Calu3 (cell line): ENCODE data around the gene NDUFA3. TPM values are rescaled to one million over a fixed set of nuclear protein-coding genes. Genes with fewer than 3 reads are reported as not detected.

Experiments
- BruUV-seq: library from RNA; stranded (reverse); fragments of 400-500 nt; replicated peaks from 2 replicates; lab custom pipeline; 2021; lab: Mats Ljungman, UMichigan
- CTCF ChIA-PET: fragments of 300-600 bp; sonication (Branson Sonifier 250); formaldehyde crosslinking; loops from one replicate; lab custom pipeline; 2022; ENCODE audit warnings: antibody characterized with exemption; lab: Charles Lee
- DNase-seq: peaks from one replicate; pipeline ENCODE4 v3.0.0; 2022
- H3K27ac Mint-ChIP-seq: one replicate; pipeline ENCODE4 v1.8.0; 2022; ENCODE audit warnings: mixed read lengths; ENCODE audit not compliant: unreplicated experiment
- H3K27me3 Mint-ChIP-seq: one replicate; pipeline ENCODE4 v1.8.0; 2022; ENCODE audit warnings: mixed read lengths; ENCODE audit not compliant: unreplicated experiment
- H3K36me3 Mint-ChIP-seq: one replicate; pipeline ENCODE4 v1.8.0; 2022; ENCODE audit warnings: mild to moderate bottlenecking, moderate library complexity, mixed read lengths; ENCODE audit not compliant: insufficient read depth, unreplicated experiment
- H3K4me1 Mint-ChIP-seq: one replicate; pipeline ENCODE4 v1.8.0; 2022; ENCODE audit warnings: mild to moderate bottlenecking, low read depth, mixed read lengths; ENCODE audit not compliant: unreplicated experiment
- H3K4me3 Mint-ChIP-seq: one replicate; pipeline ENCODE4 v1.8.0; 2022; ENCODE audit warnings: mild to moderate bottlenecking, low read depth, moderate library complexity, mixed read lengths; ENCODE audit not compliant: unreplicated experiment
- H3K9me3 Mint-ChIP-seq: one replicate; pipeline ENCODE4 v1.8.0; 2022; ENCODE audit warnings: low read depth, mixed read lengths; ENCODE audit not compliant: unreplicated experiment
- intact Hi-C: fragments of 100-400 bp; cut with micrococcal nuclease; formaldehyde crosslinking; loops from one replicate; pipeline ENCODE4 v1.10.0; 2022; ENCODE audit not compliant: unreplicated experiment
- total RNA-seq: library from RNA; stranded (reverse); gene quantifications from 2 replicates; pipeline ENCODE4 v1.2.3, GENCODE V29; 2022
- TF ChIP-seq, protein P1 (sequence below): fragments of 200-600 bp; IDR thresholded peaks from one replicate; pipeline ENCODE4 v1.8.0; 2022; ENCODE audit warnings: antibody characterized with exemption; ENCODE audit not compliant: unreplicated experiment

Gene NDUFA3
- total RNA-seq, 1 experiment from 2014 or later, result 255 TPM

DNA sequence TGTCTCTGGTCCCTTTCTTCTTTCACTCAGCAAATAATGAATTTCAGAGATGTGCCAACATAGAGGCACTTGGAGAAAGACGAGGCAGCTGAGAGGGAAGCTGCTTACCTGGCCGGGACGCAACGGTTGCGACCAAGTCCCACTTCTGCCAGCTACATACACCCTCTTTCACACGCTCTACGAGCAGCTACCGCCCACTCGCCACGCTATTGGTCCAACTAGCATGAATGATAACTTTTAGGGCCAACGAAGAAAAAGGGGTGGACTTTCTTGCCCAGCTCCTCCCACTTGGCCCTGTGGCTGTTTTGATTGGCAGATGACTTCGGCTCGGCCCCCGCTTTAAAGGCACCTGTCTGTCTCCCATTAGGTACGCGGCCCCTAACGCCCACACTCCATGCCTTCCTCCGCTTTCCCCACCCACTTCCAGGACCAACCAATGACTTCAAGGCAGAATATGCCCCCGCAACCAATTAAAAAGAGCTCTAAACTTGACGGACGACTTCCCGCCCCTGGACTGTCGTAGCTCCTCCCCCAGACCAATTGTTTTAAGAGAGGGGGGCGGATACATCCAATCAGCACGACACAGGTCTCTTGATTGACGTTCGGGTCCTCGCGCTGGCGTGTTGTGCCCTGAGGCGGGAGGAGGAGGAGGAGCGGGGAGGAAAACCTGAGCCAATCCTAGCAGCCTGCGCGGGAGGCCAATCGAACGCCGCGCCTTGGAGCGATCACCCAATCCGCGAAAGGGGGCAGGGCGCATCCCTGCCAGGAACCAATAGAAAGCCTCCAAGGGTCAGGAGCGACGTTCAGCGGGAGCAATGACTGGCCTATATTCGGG lies 34.4 kb downstream of the NDUFA3 start:
- Mint-ChIP-seq H3K27me3 (peaks cover 13% of the 10 kb centered on the region), H3K4me1 (peaks cover 32% of the 10 kb centered on the region), H3K4me3 (peak overlapping the region; percentile 84), H3K9me3 (peaks cover 3% of the 10 kb centered on the region), H3K36me3 (peaks cover 61% of the 10 kb centered on the region), H3K27ac (peak overlapping the region; percentile 96)
- CTCF ChIA-PET, result interaction anchor here (0.5 to 1.7 kb wide), 16 partner anchors 10 to 344 kb away, joined by 3 to 12 read pairs (median 4); partner anchors contain the start of genes LENG1, MBOAT7, PRKCG and PRPF31
- BruUV-seq, result no TSS peak
- TF ChIP-seq, protein P1, sequence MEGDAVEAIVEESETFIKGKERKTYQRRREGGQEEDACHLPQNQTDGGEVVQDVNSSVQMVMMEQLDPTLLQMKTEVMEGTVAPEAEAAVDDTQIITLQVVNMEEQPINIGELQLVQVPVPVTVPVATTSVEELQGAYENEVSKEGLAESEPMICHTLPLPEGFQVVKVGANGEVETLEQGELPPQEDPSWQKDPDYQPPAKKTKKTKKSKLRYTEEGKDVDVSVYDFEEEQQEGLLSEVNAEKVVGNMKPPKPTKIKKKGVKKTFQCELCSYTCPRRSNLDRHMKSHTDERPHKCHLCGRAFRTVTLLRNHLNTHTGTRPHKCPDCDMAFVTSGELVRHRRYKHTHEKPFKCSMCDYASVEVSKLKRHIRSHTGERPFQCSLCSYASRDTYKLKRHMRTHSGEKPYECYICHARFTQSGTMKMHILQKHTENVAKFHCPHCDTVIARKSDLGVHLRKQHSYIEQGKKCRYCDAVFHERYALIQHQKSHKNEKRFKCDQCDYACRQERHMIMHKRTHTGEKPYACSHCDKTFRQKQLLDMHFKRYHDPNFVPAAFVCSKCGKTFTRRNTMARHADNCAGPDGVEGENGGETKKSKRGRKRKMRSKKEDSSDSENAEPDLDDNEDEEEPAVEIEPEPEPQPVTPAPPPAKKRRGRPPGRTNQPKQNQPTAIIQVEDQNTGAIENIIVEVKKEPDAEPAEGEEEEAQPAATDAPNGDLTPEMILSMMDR, result no peak
- DNase-seq, result peak; percentile 100
- intact Hi-C loops, result loop anchor here (1.0 kb wide), 1 partner anchor 22 kb away; the partner anchor contains the start of gene LENG1

DNA sequence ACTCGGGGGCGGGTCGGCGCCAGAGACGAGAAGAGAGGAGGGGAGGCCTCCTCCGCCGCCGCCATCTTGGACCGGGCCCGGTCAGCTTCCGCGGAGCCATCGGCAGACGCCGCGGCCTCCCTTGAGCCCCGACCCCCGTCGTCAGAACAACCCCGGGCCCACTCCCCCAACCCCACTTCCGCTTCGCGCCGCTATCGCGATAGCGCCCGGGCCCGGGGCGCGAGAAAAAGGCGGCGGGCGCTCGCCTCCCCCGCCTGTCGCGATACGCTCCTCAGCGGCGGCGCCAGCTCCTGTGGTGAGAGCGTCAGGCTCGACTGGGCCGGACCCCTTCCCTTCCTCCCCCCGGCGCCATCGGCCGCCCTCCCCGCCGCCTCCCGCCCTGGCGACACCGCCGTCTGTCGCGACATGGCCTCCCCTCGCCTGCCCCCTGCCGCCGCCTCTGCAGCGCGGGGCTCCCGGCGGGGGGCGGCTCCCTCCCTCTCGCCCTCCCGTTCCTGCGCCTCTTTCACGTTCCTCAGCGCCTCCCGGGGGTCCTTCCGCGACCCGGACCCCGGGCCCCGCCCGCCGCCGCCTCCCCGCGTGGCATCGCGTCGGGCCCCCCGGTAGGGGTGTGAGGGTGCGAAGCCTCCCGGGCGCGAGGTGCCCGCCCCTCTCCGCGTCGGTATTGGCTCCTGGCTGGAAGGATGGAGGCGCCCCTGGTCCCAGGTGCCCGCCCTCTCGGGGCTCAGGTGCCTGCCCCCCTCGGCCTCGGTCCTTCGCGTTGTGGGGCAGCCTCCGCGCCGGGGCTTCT lies 35.2 kb downstream of the NDUFA3 start, which contains the start of gene CNOT3:
Gene CNOT3 (plus strand): TSS at position 64 of the 790 bp plus-strand sequence. CDS start 5,217 bp downstream, outside the sequence.
- Mint-ChIP-seq H3K4me1 (peaks cover 34% of the 10 kb centered on the region), H3K27ac (peak within 1 kb of the TSS; percentile 97), H3K9me3 (peaks cover 3% of the 10 kb centered on the region), H3K36me3 (peaks cover 69% of the 10 kb centered on the region), H3K27me3 (peaks cover 13% of the 10 kb centered on the region), H3K4me3 (peak within 1 kb of the TSS; percentile 84)
- DNase-seq, result peak; percentile 46
- intact Hi-C loops, result loop anchor here (1.0 kb wide), 1 partner anchor 21 kb away; the partner anchor contains the start of gene LENG1
- BruUV-seq, result no TSS peak
- CTCF ChIA-PET, result interaction anchor here (1.0 to 1.7 kb wide), 9 partner anchors 14 to 345 kb away, joined by 3 to 12 read pairs (median 3); partner anchors contain the start of genes LENG1, MBOAT7, PRKCG and PRPF31
- TF ChIP-seq, protein P1, result peak; percentile 36

DNA sequence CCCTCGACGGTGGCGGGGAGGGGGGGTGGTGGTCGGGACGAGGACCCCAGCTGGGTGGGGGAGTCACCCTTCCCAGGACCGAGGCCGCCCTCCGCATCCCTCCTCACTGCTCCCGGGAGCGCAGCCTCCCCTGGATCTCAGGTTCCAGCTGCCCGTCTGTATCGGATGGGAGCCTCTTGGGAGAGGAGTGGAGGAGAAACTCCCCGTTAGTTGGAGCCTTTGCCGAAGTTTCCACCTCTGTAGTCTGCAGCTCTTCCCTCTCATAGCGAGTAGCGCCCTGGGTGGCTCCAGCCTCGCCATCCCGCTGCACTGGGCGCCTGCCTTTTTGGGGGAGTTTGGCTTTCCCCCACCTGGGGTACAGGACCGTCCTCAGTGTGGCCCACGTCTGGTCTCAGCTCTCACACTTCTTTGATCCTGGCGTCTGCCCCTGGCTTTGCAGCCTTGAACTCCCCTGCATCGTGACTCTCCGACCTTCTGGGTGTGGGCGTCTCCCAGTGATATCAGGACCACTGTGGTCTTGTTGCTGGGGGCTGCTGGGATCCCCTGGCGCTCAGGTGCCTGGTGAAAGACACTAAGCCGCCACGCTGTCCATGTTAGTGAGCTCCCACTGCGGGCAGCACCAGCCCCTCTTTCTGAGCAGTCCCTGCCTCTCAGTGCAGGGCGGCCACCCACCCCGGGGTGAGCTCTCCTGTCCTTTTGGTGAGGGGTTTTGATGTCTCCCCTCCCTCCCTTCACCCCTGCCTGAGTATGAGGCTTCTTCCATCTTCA lies 36.0 kb downstream of the NDUFA3 start:
- Mint-ChIP-seq H3K36me3 (peaks cover 77% of the 10 kb centered on the region), H3K27me3 (peaks cover 13% of the 10 kb centered on the region), H3K4me1 (peaks cover 34% of the 10 kb centered on the region), H3K27ac (peak overlapping the region; percentile 97), H3K4me3 (peak overlapping the region; percentile 84), H3K9me3 (peaks cover 3% of the 10 kb centered on the region)
- no peak for DNase-seq
- BruUV-seq, result TSS peak; percentile 22
- intact Hi-C loops, result no loop called here
- TF ChIP-seq, protein P1, result no peak
- CTCF ChIA-PET, result interaction anchor here (0.6 kb wide), 1 partner anchor 334 kb away, joined by 6 read pairs; no protein-coding TSS in a partner anchor
